Activated CD8-positive, alpha-beta T cell treated with anti-CD3 and anti-CD28 coated beads, Interleukin-2, amount 10 ng/mL, durations not matched to agents 7 days and 5 days (primary cell): ENCODE results near the gene ABCF1. TPM values are rescaled to one million over a fixed set of nuclear protein-coding genes. Genes with fewer than 3 reads are reported as not detected.
A peak's percentile ranks its signal among the peaks of the same experiment; 100 is the strongest.

Source experiments
- ATAC-seq: fragments of 150-1000 bp; cut with Tn5 transposase; one replicate; pipeline ENCODE4 v1.10.0; 2021; ENCODE audit warnings: moderate library complexity
- CTCF ChIA-PET: fragments of 350-600 bp; sonication (Branson Sonifier 250); formaldehyde crosslinking; loops from one replicate; lab custom pipeline; 2021; ENCODE audit warnings: antibody characterized with exemption; lab: Charles Lee
- POLR2A ChIA-PET: fragments of 350-600 bp; sonication (Branson Sonifier 250); formaldehyde crosslinking; loops from one replicate; lab custom pipeline; 2021; ENCODE audit warnings: antibody characterized with exemption; lab: Charles Lee
- DNase-seq: peaks from one replicate; pipeline ENCODE4 v3.0.0-alpha.2; 2020
- H3K27ac Mint-ChIP-seq: one replicate; pipeline ENCODE4 v1.8.0; 2021; ENCODE audit warnings: mild to moderate bottlenecking, mixed read lengths
- H3K27me3 Mint-ChIP-seq: one replicate; pipeline ENCODE4 v1.8.0; 2021; ENCODE audit warnings: low read depth, mixed read lengths
- H3K36me3 Mint-ChIP-seq: one replicate; pipeline ENCODE4 v1.8.0; 2021; ENCODE audit warnings: low read depth, mixed read lengths
- H3K4me1 Mint-ChIP-seq: one replicate; pipeline ENCODE4 v1.8.0; 2021; ENCODE audit warnings: low read depth, mixed read lengths
- H3K4me3 Mint-ChIP-seq: one replicate; pipeline ENCODE4 v1.8.0; 2021; ENCODE audit warnings: mild to moderate bottlenecking, mixed read lengths
- H3K9me3 Mint-ChIP-seq: one replicate; pipeline ENCODE4 v1.8.0; 2022; ENCODE audit warnings: mixed read lengths; ENCODE audit not compliant: insufficient read depth
- total RNA-seq, 2 experiments: library from RNA; stranded (reverse); gene quantifications; one replicate each; pipeline ENCODE4 v1.2.3, GENCODE V29; 2021

ABCF1 gene
- total RNA-seq, 2 experiments from 2014 or later, result 72.2 to 79.6 TPM

GRCh38 chr6:30556906-30557682, 14.1 kb upstream of the ABCF1 start, which contains the start of gene PRR3:
TSS of gene PRR3 (plus strand) at chr6:30557295. CDS start at chr6:30557345, 50 bp downstream.
- peak; percentile 95 for DNase-seq
- Mint-ChIP-seq H3K4me3 (peak within 1 kb of the TSS; percentile 96), H3K4me1 (peaks cover 30% of the 10 kb centered on the region), H3K27me3 (no peaks in the 10 kb centered on the region), H3K9me3 (no peaks in the 10 kb centered on the region), H3K36me3 (peaks cover 53% of the 10 kb centered on the region), H3K27ac (peak within 1 kb of the TSS; percentile 96)
- peak; percentile 62 for ATAC-seq
- ChIA-PET CTCF (interaction anchor here (0.8 to 10.4 kb wide), 8 partner anchors 9 to 122 kb away, joined by 3 to 125 read pairs (median 4); partner anchors contain the start of gene DHX16), POLR2A (interaction anchor here (0.5 to 4.1 kb wide), 14 partner anchors 8 to 178 kb away, joined by 3 to 46 read pairs (median 4); partner anchors contain the start of genes ABCF1 and MRPS18B)

DNA sequence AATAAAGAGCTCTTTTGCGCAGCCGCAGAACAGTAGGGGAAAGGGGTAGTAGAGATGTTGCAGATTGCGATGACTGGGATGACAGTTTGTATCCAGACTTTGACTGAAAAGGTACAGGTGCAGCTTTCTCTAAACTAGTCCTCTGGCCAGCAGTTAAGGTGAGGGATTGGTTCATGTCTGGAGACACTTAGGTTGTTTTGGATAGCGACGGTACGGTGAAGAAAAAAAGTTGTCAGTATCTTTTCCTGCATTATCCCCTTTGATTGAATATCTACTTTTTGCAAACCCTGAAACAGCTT, 13.6 kb upstream of the ABCF1 start:
- peaks cover 54% of the 10 kb centered on the region for H3K36me3 Mint-ChIP-seq
- no peaks in the 10 kb centered on the region for H3K9me3 Mint-ChIP-seq
- CTCF ChIA-PET, result interaction anchor here (0.8 to 10.4 kb wide), 9 partner anchors 8 to 530 kb away, joined by 3 to 125 read pairs (median 4); partner anchors contain the start of gene DHX16
- no peaks in the 10 kb centered on the region for H3K27me3 Mint-ChIP-seq
- H3K4me1 Mint-ChIP-seq, result peaks cover 30% of the 10 kb centered on the region
- peak overlapping the region; percentile 96 for H3K27ac Mint-ChIP-seq
- peak; percentile 66 for DNase-seq
- peak overlapping the region; percentile 96 for H3K4me3 Mint-ChIP-seq
- ATAC-seq, result no peak
- POLR2A ChIA-PET, result interaction anchor here (0.5 to 4.1 kb wide), 10 partner anchors 8 to 130 kb away, joined by 3 to 46 read pairs (median 10); partner anchors contain the start of gene ABCF1

DNA sequence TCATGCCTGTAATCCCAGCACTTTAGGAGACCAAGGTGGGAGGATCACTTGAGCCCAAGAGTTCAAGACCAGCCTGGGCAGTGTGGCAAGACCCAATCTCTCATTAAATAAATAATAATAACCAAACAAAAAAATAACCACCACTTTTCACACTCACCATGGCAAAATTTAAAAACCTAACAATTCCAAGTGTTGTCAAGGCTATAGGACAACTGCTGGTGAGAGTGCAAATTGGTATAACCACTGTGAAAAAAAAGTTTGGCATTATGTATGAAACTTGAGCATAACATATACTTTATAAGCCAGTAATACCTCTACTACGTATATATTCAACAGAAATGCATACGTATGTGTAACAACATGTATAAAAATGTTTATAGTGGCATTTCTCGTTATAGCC, 10.3 kb upstream of the ABCF1 start:
- DNase-seq, result no peak
- ChIA-PET CTCF (interaction anchor here (1.4 to 10.4 kb wide), 2 partner anchors 19 to 78 kb away, joined by 3 to 64 read pairs; no protein-coding TSS in a partner anchor), POLR2A (no interaction called here)
- no peak for ATAC-seq
- Mint-ChIP-seq H3K27me3 (no peaks in the 10 kb centered on the region), H3K36me3 (peaks cover 42% of the 10 kb centered on the region), H3K4me1 (peaks cover 20% of the 10 kb centered on the region), H3K4me3 (no peak overlapping the region), H3K9me3 (no peaks in the 10 kb centered on the region), H3K27ac (no peak overlapping the region)

DNA sequence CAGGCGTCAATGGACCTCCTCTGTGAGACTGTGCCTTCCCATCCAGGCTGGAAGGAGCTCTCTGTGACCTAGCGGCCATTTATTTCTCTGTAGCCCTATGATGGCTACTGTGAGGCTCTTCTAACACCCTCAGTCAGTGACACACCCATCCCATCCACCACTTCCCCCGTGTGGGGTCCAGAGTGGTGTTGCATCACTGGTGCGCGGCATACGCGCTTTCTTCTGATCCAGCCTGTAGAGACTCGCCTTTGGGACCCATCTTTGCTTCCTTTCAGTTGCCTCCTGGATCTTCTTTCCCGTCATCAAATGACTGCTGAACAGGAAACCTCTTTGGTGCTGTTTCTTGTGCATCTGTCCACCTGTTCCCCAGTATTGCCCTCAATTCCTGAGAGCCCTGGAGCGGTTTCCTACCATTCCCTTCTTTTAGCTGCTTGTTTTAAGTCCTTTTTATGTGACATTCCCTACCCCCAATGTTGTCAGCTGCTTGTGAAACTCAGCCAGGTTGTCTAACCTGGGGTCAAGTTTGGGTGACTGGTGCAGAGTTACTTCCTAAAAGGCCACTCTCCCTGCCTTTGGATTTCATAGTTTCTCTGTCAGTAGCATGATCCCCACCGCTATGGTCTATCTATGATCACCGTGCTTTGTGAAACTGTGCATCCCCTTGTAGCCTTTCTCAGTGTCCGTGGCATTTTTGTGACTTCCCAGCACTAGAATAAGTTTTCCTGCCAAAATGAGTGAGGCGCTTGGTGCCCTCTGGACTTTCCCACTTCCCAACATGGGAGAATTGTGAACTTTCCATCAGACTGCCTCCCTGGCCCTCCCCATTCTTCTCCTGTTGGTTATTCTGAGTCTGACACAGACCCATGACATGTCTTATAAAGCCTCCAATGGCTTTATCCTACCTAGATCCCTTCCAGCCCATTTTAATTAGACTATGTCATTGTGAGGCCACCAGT, 8.5 kb upstream of the ABCF1 start:
- ATAC-seq (no peak), DNase-seq (no peak)
- ChIA-PET CTCF (interaction anchor here (1.2 to 2.9 kb wide), 2 partner anchors 18 to 79 kb away, joined by 3 to 9 read pairs; no protein-coding TSS in a partner anchor), POLR2A (interaction anchor here (0.6 kb wide), 1 partner anchor 27 kb away, joined by 3 read pairs; no protein-coding TSS in a partner anchor)
- H3K4me1 Mint-ChIP-seq, result peaks cover 18% of the 10 kb centered on the region
- no peaks in the 10 kb centered on the region for H3K9me3 Mint-ChIP-seq
- H3K27me3 Mint-ChIP-seq, result no peaks in the 10 kb centered on the region
- no peak overlapping the region for H3K4me3 Mint-ChIP-seq
- H3K27ac Mint-ChIP-seq, result no peak overlapping the region
- peaks cover 36% of the 10 kb centered on the region for H3K36me3 Mint-ChIP-seq

- Mint-ChIP-seq H3K4me1 (peaks cover 13% of the 10 kb centered on the region), H3K27me3 (no peaks in the 10 kb centered on the region), H3K9me3 (no peaks in the 10 kb centered on the region), H3K4me3 (no peak overlapping the region), H3K27ac (peak overlapping the region; percentile 27), H3K36me3 (peaks cover 29% of the 10 kb centered on the region)
- ATAC-seq (no peak), DNase-seq (no peak)
- ChIA-PET POLR2A (no interaction called here), CTCF (interaction anchor here (0.9 to 3.3 kb wide), 3 partner anchors 19 to 81 kb away, joined by 3 to 17 read pairs (median 9); no protein-coding TSS in a partner anchor)
These were observed 7.1 kb upstream of the ABCF1 start for GRCh38 chr6:30564114-30564513.

DNA sequence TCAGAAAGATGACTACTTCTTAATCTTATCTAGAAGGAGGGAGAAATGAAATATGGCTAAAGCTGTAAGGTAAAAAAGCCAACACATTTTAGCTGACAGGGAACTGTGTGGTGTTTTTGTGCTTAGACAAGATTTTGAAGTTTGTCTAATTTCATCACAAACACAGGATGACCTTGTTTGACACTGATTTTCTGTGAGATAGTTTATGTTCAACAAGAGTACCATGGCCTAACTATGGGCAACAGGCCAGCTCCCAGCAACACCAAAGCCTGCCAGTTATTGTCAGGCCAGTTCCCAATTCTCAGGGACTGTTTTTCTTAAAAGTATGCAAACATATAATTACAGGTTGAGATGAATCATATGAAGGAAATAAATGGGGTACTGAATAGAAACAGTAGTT, 5.5 kb upstream of the ABCF1 start:
- DNase-seq (no peak), ATAC-seq (no peak)
- ChIA-PET CTCF (interaction anchor here (1.0 to 3.3 kb wide), 5 partner anchors 8 to 82 kb away, joined by 3 to 17 read pairs (median 9); partner anchors contain the start of gene PRR3), POLR2A (interaction anchor here (0.9 to 2.2 kb wide), 4 partner anchors 8 to 50 kb away, joined by 3 to 8 read pairs (median 4); partner anchors contain the start of gene PRR3)
- Mint-ChIP-seq H3K4me1 (peaks cover 17% of the 10 kb centered on the region), H3K27ac (no peak overlapping the region), H3K4me3 (no peak overlapping the region), H3K36me3 (peaks cover 21% of the 10 kb centered on the region), H3K27me3 (peaks cover 2% of the 10 kb centered on the region), H3K9me3 (no peaks in the 10 kb centered on the region)

DNA sequence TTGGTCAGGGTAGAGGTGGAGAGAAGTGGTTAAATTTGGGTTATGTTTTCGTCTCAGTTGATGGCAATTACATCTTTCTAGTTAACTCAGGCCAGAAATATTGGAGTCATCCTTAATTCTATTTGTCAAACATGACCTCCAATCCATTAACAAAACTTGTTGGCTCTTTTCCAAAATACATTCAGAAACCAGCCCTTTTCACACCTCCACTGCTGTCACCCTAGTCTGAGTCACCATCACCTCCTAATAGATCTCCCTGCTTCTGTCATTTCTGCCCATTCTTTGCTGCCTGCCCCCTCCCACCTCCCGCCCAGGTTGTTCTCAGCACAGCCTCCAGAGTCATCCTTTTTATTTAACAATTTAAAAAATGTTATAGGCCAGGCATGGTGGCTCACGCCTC, 3.0 kb upstream of the ABCF1 start:
- no peaks in the 10 kb centered on the region for H3K9me3 Mint-ChIP-seq
- peaks cover 37% of the 10 kb centered on the region for H3K4me1 Mint-ChIP-seq
- CTCF ChIA-PET, result interaction anchor here (1.3 kb wide), 1 partner anchor 88 kb away, joined by 4 read pairs; no protein-coding TSS in a partner anchor
- ATAC-seq, result no peak
- no peak overlapping the region for H3K4me3 Mint-ChIP-seq
- DNase-seq, result no peak
- no peak overlapping the region for H3K27ac Mint-ChIP-seq
- H3K27me3 Mint-ChIP-seq, result peaks cover 2% of the 10 kb centered on the region
- POLR2A ChIA-PET, result interaction anchor here (3.6 kb wide), 1 partner anchor 11 kb away, joined by 46 read pairs; the partner anchor contains the start of genes GNL1 and PRR3
- peaks cover 12% of the 10 kb centered on the region for H3K36me3 Mint-ChIP-seq

GRCh38 chr6:30570263-30570662, 979 bp upstream of the ABCF1 start:
- ChIA-PET CTCF (interaction anchor here (0.6 to 3.2 kb wide), 11 partner anchors 13 to 167 kb away, joined by 3 to 44 read pairs (median 6); partner anchors contain the start of gene PRR3), POLR2A (interaction anchor here (0.7 to 3.6 kb wide), 13 partner anchors 13 to 94 kb away, joined by 3 to 46 read pairs (median 4); partner anchors contain the start of genes GNL1, MRPS18B, PPP1R10 and PRR3)
- peaks cover 54% of the 10 kb centered on the region for H3K4me1 Mint-ChIP-seq
- ATAC-seq (no peak), DNase-seq (no peak)
- peak overlapping the region; percentile 96 for H3K4me3 Mint-ChIP-seq
- peaks cover 18% of the 10 kb centered on the region for H3K36me3 Mint-ChIP-seq
- no peaks in the 10 kb centered on the region for H3K9me3 Mint-ChIP-seq
- peak overlapping the region; percentile 3 for H3K27ac Mint-ChIP-seq
- peaks cover 2% of the 10 kb centered on the region for H3K27me3 Mint-ChIP-seq

- peaks cover 18% of the 10 kb centered on the region for H3K36me3 Mint-ChIP-seq
- H3K27me3 Mint-ChIP-seq, result peaks cover 2% of the 10 kb centered on the region
- ATAC-seq, result peak; percentile 25
- peak overlapping the region; percentile 87 for H3K27ac Mint-ChIP-seq
- peaks cover 54% of the 10 kb centered on the region for H3K4me1 Mint-ChIP-seq
- no peaks in the 10 kb centered on the region for H3K9me3 Mint-ChIP-seq
- POLR2A ChIA-PET, result interaction anchor here (0.6 to 3.6 kb wide), 19 partner anchors 13 to 357 kb away, joined by 3 to 46 read pairs (median 3); partner anchors contain the start of genes GNL1, MRPS18B, PPP1R10 and PRR3
- CTCF ChIA-PET, result interaction anchor here (0.6 to 3.2 kb wide), 11 partner anchors 12 to 166 kb away, joined by 3 to 44 read pairs (median 6); partner anchors contain the start of genes MRPS18B and PPP1R10
- peak overlapping the region; percentile 96 for H3K4me3 Mint-ChIP-seq
- DNase-seq, result no peak
These were observed 535 bp upstream of the ABCF1 start for GRCh38 chr6:30570740-30571074.

DNA sequence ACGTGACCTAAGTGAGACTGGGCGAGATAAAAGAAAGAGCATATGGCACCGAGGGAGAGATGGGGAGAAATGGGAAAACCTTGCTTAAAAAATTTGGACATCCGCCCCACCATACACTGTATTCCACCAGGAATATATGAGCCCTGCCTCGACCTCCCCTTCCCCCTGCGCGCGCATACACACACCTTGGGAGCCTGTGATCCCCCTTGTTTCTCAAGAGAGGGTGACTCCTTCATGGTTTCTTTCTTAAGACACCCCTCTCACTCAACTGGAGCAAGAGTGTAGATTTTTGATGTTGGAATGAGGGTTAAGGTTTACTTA, 480 bp downstream of the ABCF1 start:
- peaks cover 54% of the 10 kb centered on the region for H3K4me1 Mint-ChIP-seq
- ChIA-PET CTCF (interaction anchor here (1.0 to 3.2 kb wide), 8 partner anchors 13 to 107 kb away, joined by 3 to 44 read pairs (median 6); partner anchors contain the start of genes MRPS18B and PPP1R10), POLR2A (interaction anchor here (0.7 to 3.6 kb wide), 9 partner anchors 14 to 358 kb away, joined by 3 to 46 read pairs (median 7); partner anchors contain the start of genes GNL1, MRPS18B, PPP1R10 and PRR3)
- no peak for DNase-seq
- H3K9me3 Mint-ChIP-seq, result no peaks in the 10 kb centered on the region
- H3K27ac Mint-ChIP-seq, result peak overlapping the region; percentile 98
- H3K36me3 Mint-ChIP-seq, result peaks cover 21% of the 10 kb centered on the region
- no peak for ATAC-seq
- H3K4me3 Mint-ChIP-seq, result peak overlapping the region; percentile 96
- peaks cover 2% of the 10 kb centered on the region for H3K27me3 Mint-ChIP-seq
